Cardiac muscle cell (in vitro differentiated cells and primary cell): Measurements from ENCODE around the gene MYO1H. TPM values are rescaled to one million over a fixed set of nuclear protein-coding genes. Genes with fewer than 3 reads are reported as not detected.

Source experiments
- DNase-seq, 2 donors: peaks; one replicate each; pipeline versions ENCODE4 v3.0.0 to v3.0.0-alpha.2; 2010 to 2017; ENCODE audit warnings: low read depth in 1 of 2, low spot score in 1 of 2
- H3K27ac ChIP-seq: fragments of 200-600 bp; sonication (generic); 2 replicates; pipeline ENCODE4 v1.5.1; 2016
- H3K27me3 ChIP-seq: fragments of 200-600 bp; sonication (generic); 2 replicates; pipeline ENCODE4 v1.6.0; 2016; ENCODE audit warnings: control low read depth
- H3K36me3 ChIP-seq: fragments of 200-600 bp; sonication (generic); 2 replicates; pipeline ENCODE4 v1.5.1; 2016; ENCODE audit warnings: control low read depth
- H3K4me1 ChIP-seq: fragments of 200-600 bp; sonication (generic); 2 replicates; pipeline ENCODE4 v1.8.1; 2017; ENCODE audit warnings: low read depth, mild to moderate bottlenecking, mixed run types
- H3K4me3 ChIP-seq: fragments of 200-600 bp; sonication (generic); 2 replicates; pipeline ENCODE4 v1.5.1; 2016; ENCODE audit warnings: mild to moderate bottlenecking
- H3K9me3 ChIP-seq: fragments of 200-600 bp; sonication (generic); 2 replicates; pipeline ENCODE4 v1.5.1; 2017; ENCODE audit warnings: low read depth, mild to moderate bottlenecking, control low read depth
- polyA plus RNA-seq: library from polyadenylated mRNA; unstranded; fragments of >200 nt; fragmentation: Nextera tagmentation; extraction: Ambion mirVana; gene quantifications from 2 replicates; pipeline ENCODE4 v1.2.1, GENCODE V29; 2016
- total RNA-seq: library from RNA; depleted of rRNA; stranded (reverse); fragments of >200 nt; gene quantifications from 2 replicates; pipeline ENCODE4 v1.2.3, GENCODE V29; 2016
- TF ChIP-seq, protein P1 (sequence below): IDR thresholded peaks from 2 replicates; pipeline ENCODE4 v1.5.1; 2012; ENCODE audit warnings: low read depth, mild to moderate bottlenecking, low read length

Gene MYO1H
- total and polyA plus RNA-seq, 2 experiments from 2014 or later, result not detected

DNA sequence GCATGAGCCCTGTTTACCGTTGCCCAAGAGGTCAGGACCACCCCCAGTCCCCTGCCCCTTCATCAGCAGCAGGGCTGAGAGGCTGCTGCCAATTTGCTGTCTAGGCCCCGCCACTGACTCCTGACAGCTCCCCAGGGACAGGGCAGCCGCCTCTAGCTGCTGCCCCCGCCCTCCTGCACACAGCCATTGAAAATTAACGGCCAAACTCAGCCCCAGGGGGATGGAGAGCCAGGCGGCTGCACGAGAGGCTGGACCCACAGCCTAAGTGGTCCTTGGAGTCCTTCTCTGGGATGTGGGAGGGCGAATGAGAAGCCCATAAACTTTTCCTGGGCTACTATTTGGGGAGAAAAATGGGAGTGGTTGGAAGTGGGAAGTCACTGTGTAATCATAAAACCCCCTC, 43.2 kb upstream of the MYO1H start:
- H3K4me3 ChIP-seq, result no peak overlapping the region
- no peaks in the 10 kb centered on the region for H3K9me3 ChIP-seq
- no peak overlapping the region for H3K27ac ChIP-seq
- peaks cover 33% of the 10 kb centered on the region for H3K27me3 ChIP-seq
- TF ChIP-seq, protein P1, sequence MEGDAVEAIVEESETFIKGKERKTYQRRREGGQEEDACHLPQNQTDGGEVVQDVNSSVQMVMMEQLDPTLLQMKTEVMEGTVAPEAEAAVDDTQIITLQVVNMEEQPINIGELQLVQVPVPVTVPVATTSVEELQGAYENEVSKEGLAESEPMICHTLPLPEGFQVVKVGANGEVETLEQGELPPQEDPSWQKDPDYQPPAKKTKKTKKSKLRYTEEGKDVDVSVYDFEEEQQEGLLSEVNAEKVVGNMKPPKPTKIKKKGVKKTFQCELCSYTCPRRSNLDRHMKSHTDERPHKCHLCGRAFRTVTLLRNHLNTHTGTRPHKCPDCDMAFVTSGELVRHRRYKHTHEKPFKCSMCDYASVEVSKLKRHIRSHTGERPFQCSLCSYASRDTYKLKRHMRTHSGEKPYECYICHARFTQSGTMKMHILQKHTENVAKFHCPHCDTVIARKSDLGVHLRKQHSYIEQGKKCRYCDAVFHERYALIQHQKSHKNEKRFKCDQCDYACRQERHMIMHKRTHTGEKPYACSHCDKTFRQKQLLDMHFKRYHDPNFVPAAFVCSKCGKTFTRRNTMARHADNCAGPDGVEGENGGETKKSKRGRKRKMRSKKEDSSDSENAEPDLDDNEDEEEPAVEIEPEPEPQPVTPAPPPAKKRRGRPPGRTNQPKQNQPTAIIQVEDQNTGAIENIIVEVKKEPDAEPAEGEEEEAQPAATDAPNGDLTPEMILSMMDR, result no peak
- no peaks in the 10 kb centered on the region for H3K4me1 ChIP-seq
- no peaks in the 10 kb centered on the region for H3K36me3 ChIP-seq
- DNase-seq, result no peak

DNA sequence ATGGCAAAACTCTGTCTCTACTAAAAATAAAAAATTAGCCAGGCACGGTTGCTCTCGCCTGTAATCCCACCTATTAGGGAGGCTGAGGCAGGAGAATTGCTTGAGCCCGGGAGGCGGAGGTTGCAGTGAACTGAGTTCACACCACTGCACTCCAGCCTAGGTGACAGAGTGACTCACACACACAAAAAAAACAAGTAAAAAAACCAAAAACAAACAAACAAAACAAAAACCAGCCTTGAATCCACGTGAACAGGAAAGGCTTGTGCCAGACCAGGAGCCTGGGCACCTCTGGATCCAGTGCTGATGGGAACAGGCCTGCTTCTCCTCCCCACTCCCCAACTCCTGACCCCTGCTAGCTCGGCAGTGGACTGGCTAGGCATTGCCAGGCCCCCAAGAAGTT, 42.2 kb upstream of the MYO1H start:
- H3K4me3 ChIP-seq, result no peak overlapping the region
- DNase-seq, result no peak
- H3K36me3 ChIP-seq, result no peaks in the 10 kb centered on the region
- peaks cover 42% of the 10 kb centered on the region for H3K27me3 ChIP-seq
- H3K4me1 ChIP-seq, result no peaks in the 10 kb centered on the region
- no peaks in the 10 kb centered on the region for H3K9me3 ChIP-seq
- TF ChIP-seq, protein P1, result no peak
- H3K27ac ChIP-seq, result no peak overlapping the region

DNA sequence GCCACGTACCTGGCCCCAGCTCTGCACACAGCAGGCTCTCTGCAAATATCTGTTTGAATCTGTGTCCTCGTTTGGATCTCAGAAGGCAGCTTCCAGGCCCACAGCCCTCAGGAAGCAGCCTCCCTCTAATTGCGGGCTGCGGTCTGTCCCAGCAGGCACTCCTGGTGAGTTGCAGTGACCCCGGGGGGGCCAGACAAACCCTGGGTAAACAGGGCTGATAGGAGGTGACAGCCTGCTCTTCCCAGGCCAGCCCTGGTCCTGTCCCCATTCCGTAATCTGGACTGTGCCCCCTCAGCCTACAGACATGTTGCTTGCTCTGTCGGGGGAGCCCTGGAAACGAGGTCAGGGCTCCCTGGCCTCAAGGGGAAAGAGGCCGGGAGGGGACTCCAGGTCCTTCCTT, 40.6 kb upstream of the MYO1H start:
- Histone ChIP-seq H3K36me3 (no peaks in the 10 kb centered on the region), H3K4me1 (no peaks in the 10 kb centered on the region), H3K4me3 (no peak overlapping the region), H3K27ac (no peak overlapping the region), H3K27me3 (peaks cover 58% of the 10 kb centered on the region), H3K9me3 (no peaks in the 10 kb centered on the region)
- DNase-seq, result no peak
- TF ChIP-seq, protein P1, result no peak

DNA sequence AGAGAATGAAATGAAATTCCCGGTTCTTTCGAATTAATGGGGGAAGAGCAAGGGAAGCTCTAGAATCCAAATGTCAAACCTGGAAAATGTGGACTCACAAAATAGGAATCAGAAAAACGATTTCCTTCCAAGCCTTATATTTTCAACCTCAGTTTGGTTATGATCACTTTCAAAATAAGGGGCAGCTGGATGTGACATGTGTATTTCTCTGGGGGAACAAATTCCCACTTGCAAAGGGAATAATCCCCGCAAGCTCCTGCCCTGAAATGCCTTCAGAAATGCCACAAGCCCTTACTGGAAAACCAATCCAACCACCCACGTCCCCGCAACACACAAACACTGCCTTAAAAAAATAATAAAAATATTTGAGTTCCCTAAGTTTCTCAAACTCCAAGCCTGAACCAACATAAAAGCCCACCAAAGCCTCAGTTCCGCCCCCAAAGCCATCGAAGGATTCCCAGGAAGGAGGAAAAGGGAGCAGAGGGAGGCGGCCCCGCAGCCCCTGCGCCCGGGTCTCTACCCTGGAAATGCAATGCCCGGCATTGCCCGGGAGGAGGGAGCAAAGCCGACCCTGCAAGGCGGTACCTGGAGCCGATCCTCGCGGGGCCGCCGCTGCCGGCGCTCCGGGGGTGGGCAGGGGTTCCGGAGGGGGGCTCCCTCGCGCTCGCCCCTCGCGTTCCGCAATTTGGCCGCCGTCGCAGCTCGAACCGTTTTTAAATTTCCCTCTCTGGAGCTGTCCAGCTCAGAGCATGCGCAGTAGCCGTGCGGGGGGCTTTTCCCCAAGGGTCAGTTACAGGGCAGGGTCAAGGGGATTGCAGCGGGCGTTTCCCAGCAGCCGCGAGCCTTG, 38.9 kb upstream of the MYO1H start, which contains the start of gene FOXN4:
Gene FOXN4, minus strand, starts transcription at position 751 of the 847 bp plus-strand sequence. CDS start 963 bp downstream, outside the sequence.
- H3K36me3 ChIP-seq, result no peaks in the 10 kb centered on the region
- H3K9me3 ChIP-seq, result no peaks in the 10 kb centered on the region
- no peak within 1 kb of the TSS for H3K27ac ChIP-seq
- H3K4me1 ChIP-seq, result no peaks in the 10 kb centered on the region
- peaks cover 69% of the 10 kb centered on the region for H3K27me3 ChIP-seq
- peak within 1 kb of the TSS; percentile 50 for H3K4me3 ChIP-seq
- DNase-seq, result peak in 1 of 2 donors; percentile 73
- TF ChIP-seq, protein P1, result no peak

DNA sequence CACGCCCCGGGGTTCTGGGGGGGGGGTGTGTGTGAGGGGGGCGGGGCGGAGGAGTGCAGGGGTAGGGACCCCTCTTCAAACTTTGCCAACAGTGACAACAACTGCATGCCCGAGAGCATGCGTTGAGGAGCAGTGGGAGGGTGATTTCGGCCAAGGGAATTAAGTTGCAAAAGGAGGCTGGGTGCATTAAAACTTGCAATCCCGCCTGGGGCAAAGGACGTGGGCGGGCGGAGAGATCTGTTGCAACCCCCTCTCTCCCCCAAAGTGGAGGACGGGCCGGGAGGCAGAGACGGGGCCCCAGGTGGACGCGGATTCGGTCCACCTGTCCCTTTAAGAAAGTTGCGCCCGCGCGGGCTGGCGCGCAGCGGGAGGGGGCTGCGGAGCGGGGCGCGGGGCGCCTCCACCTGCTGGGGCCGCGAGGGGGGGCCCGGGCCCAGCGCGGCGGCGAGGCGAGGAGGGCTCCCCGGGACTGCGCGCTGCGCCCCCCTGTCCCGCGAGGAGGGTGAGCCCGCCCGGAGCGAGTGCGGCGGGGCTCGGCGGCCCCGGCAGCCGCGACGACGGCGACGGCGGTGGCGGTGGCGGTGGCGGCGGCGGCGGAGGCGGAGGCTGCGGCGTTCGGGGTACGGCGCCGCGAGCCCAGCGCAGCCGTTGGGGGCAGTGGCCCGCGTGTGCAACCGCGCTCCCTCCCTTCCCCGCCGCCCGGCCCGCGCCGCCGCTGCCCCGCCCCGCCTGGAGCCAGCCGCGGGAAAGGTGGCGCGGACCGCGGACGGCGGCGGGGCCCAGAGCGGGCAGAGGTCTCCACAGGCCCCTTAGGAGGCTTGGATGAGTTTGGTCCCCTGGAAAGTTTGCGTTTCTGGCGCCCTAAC, 38.1 kb upstream of the MYO1H start:
- DNase-seq, result peak in 1 of 2 donors; percentile 43
- peaks cover 71% of the 10 kb centered on the region for H3K27me3 ChIP-seq

More for the DNA sequence above, 38.1 kb upstream of the MYO1H start:
- Histone ChIP-seq H3K27ac (no peak overlapping the region), H3K9me3 (no peaks in the 10 kb centered on the region), H3K4me1 (no peaks in the 10 kb centered on the region), H3K4me3 (peak overlapping the region; percentile 50), H3K36me3 (no peaks in the 10 kb centered on the region)
- TF ChIP-seq, protein P1, result no peak
